ENCODE data around the gene AP1S1. TPM values are rescaled to one million over a fixed set of nuclear protein-coding genes. Genes with fewer than 3 reads are reported as not detected.
A peak's percentile ranks its signal among the peaks of the same experiment; 100 is the strongest.
"Not testable (repeated sequence)": the region's sequence is repeated elsewhere in the genome, so short reads cannot be mapped to it uniquely, and the experiment has no call there.

AP1S1 gene
- 101 and 102 TPM in 2 replicates for total RNA-seq

GRCh38 chr7:101153969-101154692 lies at the start of gene AP1S1:
AP1S1 (plus strand) TSS chr7:101154476; CDS start chr7:101154515, 39 bp downstream.
- peak; percentile 100 for DNase-seq (ENCODE audit: insufficient read length, low spot score, missing footprints)
- peaks cover 17% of the 10 kb centered on the region for H3K36me3 ChIP-seq (ENCODE audit: insufficient read depth, low read length)
- H3K4me2 ChIP-seq (ENCODE audit: insufficient read depth, low read length) = peak within 1 kb of the TSS; percentile 93
- H3K4me3 ChIP-seq (ENCODE audit: insufficient read depth, low read length) = peak within 1 kb of the TSS; percentile 88
- H3K9me3 ChIP-seq (ENCODE audit: low read depth, low read length) = no peaks in the 10 kb centered on the region
- H3K4me1 ChIP-seq (ENCODE audit: insufficient read depth, low read length) = peaks cover 9% of the 10 kb centered on the region
- TF ChIP-seq, protein P1, sequence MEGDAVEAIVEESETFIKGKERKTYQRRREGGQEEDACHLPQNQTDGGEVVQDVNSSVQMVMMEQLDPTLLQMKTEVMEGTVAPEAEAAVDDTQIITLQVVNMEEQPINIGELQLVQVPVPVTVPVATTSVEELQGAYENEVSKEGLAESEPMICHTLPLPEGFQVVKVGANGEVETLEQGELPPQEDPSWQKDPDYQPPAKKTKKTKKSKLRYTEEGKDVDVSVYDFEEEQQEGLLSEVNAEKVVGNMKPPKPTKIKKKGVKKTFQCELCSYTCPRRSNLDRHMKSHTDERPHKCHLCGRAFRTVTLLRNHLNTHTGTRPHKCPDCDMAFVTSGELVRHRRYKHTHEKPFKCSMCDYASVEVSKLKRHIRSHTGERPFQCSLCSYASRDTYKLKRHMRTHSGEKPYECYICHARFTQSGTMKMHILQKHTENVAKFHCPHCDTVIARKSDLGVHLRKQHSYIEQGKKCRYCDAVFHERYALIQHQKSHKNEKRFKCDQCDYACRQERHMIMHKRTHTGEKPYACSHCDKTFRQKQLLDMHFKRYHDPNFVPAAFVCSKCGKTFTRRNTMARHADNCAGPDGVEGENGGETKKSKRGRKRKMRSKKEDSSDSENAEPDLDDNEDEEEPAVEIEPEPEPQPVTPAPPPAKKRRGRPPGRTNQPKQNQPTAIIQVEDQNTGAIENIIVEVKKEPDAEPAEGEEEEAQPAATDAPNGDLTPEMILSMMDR (IDR thresholded peaks at IDR 0.05; ENCODE audit: extremely low read depth, low read depth, low read length) = no peak
- H3K79me2 ChIP-seq (ENCODE audit: insufficient read depth, low read length) = peaks cover 27% of the 10 kb centered on the region
- H3K27ac ChIP-seq (ENCODE audit: low read depth, low read length) = peak within 1 kb of the TSS; percentile 19
- H2AFZ ChIP-seq (ENCODE audit: low read length) = peak within 1 kb of the TSS; percentile 59
- peaks cover 6% of the 10 kb centered on the region for H4K20me1 ChIP-seq (ENCODE audit: insufficient read depth, low read length)
- H3K27me3 ChIP-seq (ENCODE audit: insufficient read depth, low read length) = peaks cover 3% of the 10 kb centered on the region

DNA sequence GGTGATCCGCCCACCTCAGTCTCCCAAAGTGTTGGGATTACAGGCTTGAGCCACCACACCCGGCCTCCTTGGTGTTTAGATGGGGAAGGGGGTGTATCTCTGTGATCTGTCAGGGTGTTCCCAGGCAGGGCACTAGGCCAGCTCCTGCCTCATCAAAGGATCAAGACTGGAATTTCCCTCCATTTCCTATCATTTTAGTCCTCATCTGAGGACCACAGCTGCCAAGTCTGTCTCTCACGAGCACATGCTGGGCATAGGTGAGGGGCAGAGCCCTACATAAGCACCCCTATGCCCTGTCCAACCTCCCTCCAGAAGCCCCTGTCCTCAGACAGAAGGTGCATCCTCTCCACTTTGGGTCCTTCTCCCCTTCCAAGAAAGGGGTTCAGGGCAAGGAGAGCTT lies 49.5 kb upstream of the AP1S1 start:
- no peaks in the 10 kb centered on the region for H3K27me3 ChIP-seq (ENCODE audit: insufficient read depth, low read length)
- peak; percentile 35 for DNase-seq (ENCODE audit: insufficient read length, low spot score, missing footprints)
- no peak overlapping the region for H3K4me3 ChIP-seq (ENCODE audit: insufficient read depth, low read length)
- no peak overlapping the region for H2AFZ ChIP-seq (ENCODE audit: low read length)
- no peaks in the 10 kb centered on the region for H3K79me2 ChIP-seq (ENCODE audit: insufficient read depth, low read length)
- H3K36me3 ChIP-seq (ENCODE audit: insufficient read depth, low read length) = no peaks in the 10 kb centered on the region
- no peak overlapping the region for H3K27ac ChIP-seq (ENCODE audit: low read depth, low read length)
- TF ChIP-seq, protein P1 (IDR thresholded peaks at IDR 0.05; ENCODE audit: extremely low read depth, low read depth, low read length) = no peak
- peaks cover 36% of the 10 kb centered on the region for H3K4me1 ChIP-seq (ENCODE audit: insufficient read depth, low read length)
- H3K9me3 ChIP-seq (ENCODE audit: low read depth, low read length) = no peaks in the 10 kb centered on the region
- no peak overlapping the region for H3K4me2 ChIP-seq (ENCODE audit: insufficient read depth, low read length)
- H4K20me1 ChIP-seq (ENCODE audit: insufficient read depth, low read length) = no peaks in the 10 kb centered on the region

GRCh38 chr7:101105248-101105647 lies 49.0 kb upstream of the AP1S1 start:
- H3K4me3 ChIP-seq (ENCODE audit: insufficient read depth, low read length); DNase-seq (ENCODE audit: insufficient read length, low spot score, missing footprints); H3K79me2 ChIP-seq (ENCODE audit: insufficient read depth, low read length); H3K27me3 ChIP-seq (ENCODE audit: insufficient read depth, low read length); H4K20me1 ChIP-seq (ENCODE audit: insufficient read depth, low read length); H3K27ac ChIP-seq (ENCODE audit: low read depth, low read length); H2AFZ ChIP-seq (ENCODE audit: low read length); H3K9me3 ChIP-seq (ENCODE audit: low read depth, low read length); H3K36me3 ChIP-seq (ENCODE audit: insufficient read depth, low read length); H3K4me2 ChIP-seq (ENCODE audit: insufficient read depth, low read length): not testable (repeated sequence)
- peaks cover 32% of the 10 kb centered on the region for H3K4me1 ChIP-seq (ENCODE audit: insufficient read depth, low read length)

DNA sequence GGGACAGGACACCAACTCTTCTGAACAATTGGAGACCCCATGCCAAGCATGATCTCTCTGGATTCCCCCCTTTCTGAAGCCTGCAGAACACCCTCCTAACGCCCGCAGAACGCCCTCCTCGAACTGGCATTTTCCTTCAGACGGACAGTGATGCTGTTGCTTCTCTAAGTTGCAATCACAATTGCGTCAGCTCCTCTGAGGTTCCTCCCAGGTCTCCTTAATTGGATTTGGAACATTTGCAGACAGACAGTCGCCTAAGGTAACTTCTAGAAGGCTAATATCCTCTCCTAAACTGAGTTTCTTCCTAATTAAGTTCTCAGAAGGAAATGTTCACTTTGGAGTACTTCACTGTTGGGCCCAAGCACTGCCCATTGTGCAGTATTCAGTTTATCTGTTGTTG lies 47.9 kb upstream of the AP1S1 start:
- no peak overlapping the region for H3K4me2 ChIP-seq (ENCODE audit: insufficient read depth, low read length)
- no peaks in the 10 kb centered on the region for H4K20me1 ChIP-seq (ENCODE audit: insufficient read depth, low read length)
- H3K79me2 ChIP-seq (ENCODE audit: insufficient read depth, low read length) = no peaks in the 10 kb centered on the region
- H3K4me3 ChIP-seq (ENCODE audit: insufficient read depth, low read length) = no peak overlapping the region
- no peaks in the 10 kb centered on the region for H3K36me3 ChIP-seq (ENCODE audit: insufficient read depth, low read length)
- H3K27ac ChIP-seq (ENCODE audit: low read depth, low read length) = no peak overlapping the region
- H3K4me1 ChIP-seq (ENCODE audit: insufficient read depth, low read length) = peaks cover 21% of the 10 kb centered on the region
- no peaks in the 10 kb centered on the region for H3K27me3 ChIP-seq (ENCODE audit: insufficient read depth, low read length)
- DNase-seq (ENCODE audit: insufficient read length, low spot score, missing footprints) = no peak
- no peaks in the 10 kb centered on the region for H3K9me3 ChIP-seq (ENCODE audit: low read depth, low read length)
- H2AFZ ChIP-seq (ENCODE audit: low read length) = no peak overlapping the region
- TF ChIP-seq, protein P1 (IDR thresholded peaks at IDR 0.05; ENCODE audit: extremely low read depth, low read depth, low read length) = no peak

Data from osteoblast (primary cell).